ENCODE results near the gene HMGB1. TPM values are rescaled to one million over a fixed set of nuclear protein-coding genes. Genes with fewer than 3 reads are reported as not detected.

HMGB1 gene
- total and polyA plus RNA-seq, 2 of the 13 experiments (the other 11 are each of a cell fraction or from before 2014, with no cell fraction given), result 115 to 584 TPM

DNA sequence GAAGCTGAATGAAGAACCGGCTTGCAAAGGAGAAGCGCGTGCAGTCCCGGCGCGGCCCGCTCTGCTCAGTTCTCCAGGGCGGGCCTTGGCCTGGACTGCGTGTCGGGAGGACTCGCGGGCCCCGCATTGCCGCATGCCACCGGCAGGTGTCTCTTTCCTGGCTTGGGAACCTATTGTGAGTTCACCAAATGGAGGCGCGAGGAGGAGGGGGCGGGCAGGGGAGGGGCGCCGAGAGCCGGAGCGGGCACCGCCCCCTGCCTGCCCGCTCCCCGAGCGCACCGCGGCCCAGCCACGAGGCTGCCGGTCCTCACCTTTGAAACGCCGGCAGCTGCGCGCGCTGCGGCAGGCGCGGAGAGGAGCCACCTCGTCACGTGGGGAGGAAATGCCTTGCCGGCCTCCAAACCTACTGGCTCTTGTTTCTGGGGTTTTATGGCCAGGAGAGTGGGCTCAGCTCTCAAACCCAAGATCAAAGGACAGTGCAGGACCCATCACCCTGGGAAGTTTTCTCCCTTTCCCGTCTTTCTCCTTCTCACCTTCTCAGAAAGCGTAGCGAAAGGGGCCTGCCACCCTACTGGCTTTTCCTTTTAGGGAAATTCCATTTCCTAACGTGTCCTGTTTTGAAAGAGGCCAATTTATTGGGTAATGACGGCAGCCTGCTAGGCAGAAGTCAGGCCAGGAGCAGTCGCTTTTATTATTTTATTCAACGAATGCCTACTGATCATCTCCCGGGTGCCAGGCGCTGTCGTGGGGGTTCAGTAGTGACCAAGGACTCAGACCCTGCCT is 57.2 kb downstream of the HMGB1 start (continued):
- TF ChIP-seq ZNF484 (CRISPR knock-in tag; IDR thresholded peaks at IDR 0.05; ENCODE audit: borderline replicate concordance, low read depth), result no peak
- TF ChIP-seq ZNF292 (CRISPR knock-in tag; IDR thresholded peaks at IDR 0.05; ENCODE audit: borderline replicate concordance, low read depth), result peak; percentile 50; the same call in 1 of the 2 replicates
- TF ChIP-seq STAT5B (CRISPR knock-in tag; IDR thresholded peaks at IDR 0.05), result no peak
- no peak for TF ChIP-seq GZF1 (CRISPR knock-in tag; IDR thresholded peaks at IDR 0.05)
- no peak for TF ChIP-seq ESRRA (CRISPR knock-in tag; IDR thresholded peaks at IDR 0.05; ENCODE audit: low read depth)
- TF ChIP-seq MAFK (conservative IDR thresholded peaks at IDR 0.05 in 1 of 2, IDR thresholded peaks at IDR 0.05 in 1 of 2; ENCODE audit: low read length in 2 of 2), result no peak
- 0 out of 2 replicates have a peak, but pooled peaks have one; percentile 32 for TF ChIP-seq ZNF670 (CRISPR knock-in tag; IDR thresholded peaks at IDR 0.05; ENCODE audit: borderline replicate concordance)
- TF ChIP-seq, protein P1, sequence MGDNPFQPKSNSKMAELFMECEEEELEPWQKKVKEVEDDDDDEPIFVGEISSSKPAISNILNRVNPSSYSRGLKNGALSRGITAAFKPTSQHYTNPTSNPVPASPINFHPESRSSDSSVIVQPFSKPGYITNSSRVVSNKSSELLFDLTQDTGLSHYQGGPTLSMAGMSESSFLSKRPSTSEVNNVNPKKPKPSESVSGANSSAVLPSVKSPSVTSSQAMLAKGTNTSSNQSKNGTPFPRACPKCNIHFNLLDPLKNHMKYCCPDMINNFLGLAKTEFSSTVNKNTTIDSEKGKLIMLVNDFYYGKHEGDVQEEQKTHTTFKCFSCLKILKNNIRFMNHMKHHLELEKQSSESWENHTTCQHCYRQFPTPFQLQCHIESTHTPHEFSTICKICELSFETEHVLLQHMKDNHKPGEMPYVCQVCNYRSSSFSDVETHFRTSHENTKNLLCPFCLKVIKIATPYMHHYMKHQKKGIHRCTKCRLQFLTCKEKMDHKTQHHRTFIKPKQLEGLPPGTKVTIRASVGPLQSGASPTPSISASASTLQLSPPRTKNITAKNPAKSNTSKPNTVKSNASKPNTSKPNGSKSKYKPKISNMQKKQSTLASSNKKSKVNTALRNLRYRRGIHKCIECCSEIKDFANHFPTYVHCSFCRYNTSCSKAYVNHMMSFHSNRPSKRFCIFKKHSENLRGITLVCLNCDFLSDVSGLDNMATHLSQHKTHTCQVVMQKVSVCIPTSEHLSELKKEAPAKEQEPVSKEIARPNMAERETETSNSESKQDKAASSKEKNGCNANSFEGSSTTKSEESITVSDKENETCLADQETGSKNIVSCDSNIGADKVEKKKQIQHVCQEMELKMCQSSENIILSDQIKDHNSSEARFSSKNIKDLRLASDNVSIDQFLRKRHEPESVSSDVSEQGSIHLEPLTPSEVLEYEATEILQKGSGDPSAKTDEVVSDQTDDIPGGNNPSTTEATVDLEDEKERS (CRISPR knock-in tag; IDR thresholded peaks at IDR 0.05), result peak; percentile 57; the same call in 1 of the 2 replicates
- peak; percentile 47; the same call in 1 of the 2 replicates for TF ChIP-seq RAD21 (CRISPR knock-in tag; IDR thresholded peaks at IDR 0.05)
- TF ChIP-seq, protein P2, sequence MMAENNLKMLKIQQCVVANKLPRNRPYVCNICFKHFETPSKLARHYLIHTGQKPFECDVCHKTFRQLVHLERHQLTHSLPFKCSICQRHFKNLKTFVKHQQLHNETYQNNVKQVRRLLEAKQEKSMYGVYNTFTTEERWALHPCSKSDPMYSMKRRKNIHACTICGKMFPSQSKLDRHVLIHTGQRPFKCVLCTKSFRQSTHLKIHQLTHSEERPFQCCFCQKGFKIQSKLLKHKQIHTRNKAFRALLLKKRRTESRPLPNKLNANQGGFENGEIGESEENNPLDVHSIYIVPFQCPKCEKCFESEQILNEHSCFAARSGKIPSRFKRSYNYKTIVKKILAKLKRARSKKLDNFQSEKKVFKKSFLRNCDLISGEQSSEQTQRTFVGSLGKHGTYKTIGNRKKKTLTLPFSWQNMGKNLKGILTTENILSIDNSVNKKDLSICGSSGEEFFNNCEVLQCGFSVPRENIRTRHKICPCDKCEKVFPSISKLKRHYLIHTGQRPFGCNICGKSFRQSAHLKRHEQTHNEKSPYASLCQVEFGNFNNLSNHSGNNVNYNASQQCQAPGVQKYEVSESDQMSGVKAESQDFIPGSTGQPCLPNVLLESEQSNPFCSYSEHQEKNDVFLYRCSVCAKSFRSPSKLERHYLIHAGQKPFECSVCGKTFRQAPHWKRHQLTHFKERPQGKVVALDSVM (CRISPR knock-in tag; IDR thresholded peaks at IDR 0.05), result 0 out of 2 replicates have a peak, but pooled peaks have one; percentile 38
- no peak for TF ChIP-seq TEAD2 (CRISPR knock-in tag; IDR thresholded peaks at IDR 0.05)
- no peak for TF ChIP-seq SRSF4 (IDR thresholded peaks at IDR 0.05; ENCODE audit: low read depth, low read length, poor library complexity, severe bottlenecking)
- TF ChIP-seq NPAS2 (CRISPR knock-in tag; IDR thresholded peaks at IDR 0.05; ENCODE audit: borderline replicate concordance), result no peak
- TF ChIP-seq EZH2 (conservative IDR thresholded peaks at IDR 0.05; ENCODE audit: low read depth, low read length), result no peak
- TF ChIP-seq TAF1 (CRISPR knock-in tag; IDR thresholded peaks at IDR 0.05), result 0 out of 2 replicates have a peak, but pooled peaks have one; percentile 21
- TF ChIP-seq ZNF30 (CRISPR knock-in tag; IDR thresholded peaks at IDR 0.05), result no peak; the same call in 1 of the 2 replicates
- no peak for TF ChIP-seq ZNF737 (CRISPR knock-in tag; IDR thresholded peaks at IDR 0.05; ENCODE audit: borderline replicate concordance)
- TF ChIP-seq PAWR (CRISPR knock-in tag; IDR thresholded peaks at IDR 0.05; ENCODE audit: borderline replicate concordance), result 0 out of 2 replicates have a peak, but pooled peaks have one; percentile 63
- TF ChIP-seq MIXL1 (CRISPR knock-in tag; IDR thresholded peaks at IDR 0.05), result no peak
- no peak for TF ChIP-seq ZNF317 (CRISPR knock-in tag; IDR thresholded peaks at IDR 0.05)
- TF ChIP-seq ZNF17 (CRISPR knock-in tag; IDR thresholded peaks at IDR 0.05), result peak; percentile 76; the same call in 1 of the 2 replicates
- peak; percentile 85 for TF ChIP-seq SRY (CRISPR knock-in tag; IDR thresholded peaks at IDR 0.05)
- peak; percentile 84; the same call in 1 of the 2 replicates for TF ChIP-seq HES4 (CRISPR knock-in tag; IDR thresholded peaks at IDR 0.05; ENCODE audit: borderline replicate concordance)
- no peak for TF ChIP-seq TIGD3 (CRISPR knock-in tag; IDR thresholded peaks at IDR 0.05; ENCODE audit: borderline replicate concordance)

Measured in HepG2 (cell line).